ENCODE measurements around the gene ZBTB46.

Gene ZBTB46

DNA sequence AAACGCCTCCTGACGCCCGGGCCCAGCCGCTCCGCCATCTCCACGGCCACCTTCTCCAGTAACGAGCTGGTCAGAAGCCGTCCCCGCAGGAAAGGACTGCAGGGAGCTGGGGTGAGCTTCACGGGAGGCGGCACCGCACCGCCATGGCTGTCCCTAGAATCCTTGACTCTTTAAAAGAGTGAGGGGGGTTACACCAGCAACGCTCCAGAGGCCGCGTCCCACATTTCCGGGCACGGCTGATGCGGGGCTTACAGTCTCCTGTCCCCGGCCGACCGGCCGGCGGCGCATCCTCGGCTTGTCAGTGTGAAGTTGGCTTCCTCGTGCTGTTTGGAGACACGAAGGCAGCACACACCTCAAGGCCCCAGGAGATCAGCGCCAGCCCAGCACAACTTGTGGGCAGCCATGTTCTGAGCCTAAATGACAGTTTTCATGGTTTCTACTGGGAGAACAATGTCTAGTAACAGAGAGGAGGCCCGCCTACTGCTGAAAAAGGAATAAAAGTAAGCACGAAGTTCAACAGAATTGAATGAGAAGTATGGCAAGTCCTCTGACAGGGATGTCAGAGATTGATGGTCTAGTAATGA, 61.1 kb downstream of the ZBTB46 start:
- Histone ChIP-seq H3K27me3 (ENCODE audit: control insufficient read depth in 5 of 5, insufficient read depth in 4 of 5, low read length in 5 of 5) (peaks cover 0 to 5% (median 0%) of the 10 kb centered on the region in 5 donors), H3K9me3 (ENCODE audit: control insufficient read depth in 5 of 5, low read length in 5 of 5) (no peaks in the 10 kb centered on the region), H3K27ac (ENCODE audit: low read depth, low read length) (no peak overlapping the region), H3K36me3 (ENCODE audit: control insufficient read depth in 5 of 5, insufficient read depth in 5 of 5, low read length in 5 of 5) (peaks cover 0 to 42% (median 24%) of the 10 kb centered on the region in 5 donors), H3K9ac (ENCODE audit: low read length in 5 of 5) (no peak overlapping the region), H3K4me1 (ENCODE audit: control insufficient read depth in 5 of 5, insufficient read depth in 5 of 5, low read length in 5 of 5) (peaks cover 2 to 24% (median 17%) of the 10 kb centered on the region in 5 donors), H3K4me3 (ENCODE audit: low read depth in 1 of 5, low read length in 5 of 5) (no peak overlapping the region)

DNA sequence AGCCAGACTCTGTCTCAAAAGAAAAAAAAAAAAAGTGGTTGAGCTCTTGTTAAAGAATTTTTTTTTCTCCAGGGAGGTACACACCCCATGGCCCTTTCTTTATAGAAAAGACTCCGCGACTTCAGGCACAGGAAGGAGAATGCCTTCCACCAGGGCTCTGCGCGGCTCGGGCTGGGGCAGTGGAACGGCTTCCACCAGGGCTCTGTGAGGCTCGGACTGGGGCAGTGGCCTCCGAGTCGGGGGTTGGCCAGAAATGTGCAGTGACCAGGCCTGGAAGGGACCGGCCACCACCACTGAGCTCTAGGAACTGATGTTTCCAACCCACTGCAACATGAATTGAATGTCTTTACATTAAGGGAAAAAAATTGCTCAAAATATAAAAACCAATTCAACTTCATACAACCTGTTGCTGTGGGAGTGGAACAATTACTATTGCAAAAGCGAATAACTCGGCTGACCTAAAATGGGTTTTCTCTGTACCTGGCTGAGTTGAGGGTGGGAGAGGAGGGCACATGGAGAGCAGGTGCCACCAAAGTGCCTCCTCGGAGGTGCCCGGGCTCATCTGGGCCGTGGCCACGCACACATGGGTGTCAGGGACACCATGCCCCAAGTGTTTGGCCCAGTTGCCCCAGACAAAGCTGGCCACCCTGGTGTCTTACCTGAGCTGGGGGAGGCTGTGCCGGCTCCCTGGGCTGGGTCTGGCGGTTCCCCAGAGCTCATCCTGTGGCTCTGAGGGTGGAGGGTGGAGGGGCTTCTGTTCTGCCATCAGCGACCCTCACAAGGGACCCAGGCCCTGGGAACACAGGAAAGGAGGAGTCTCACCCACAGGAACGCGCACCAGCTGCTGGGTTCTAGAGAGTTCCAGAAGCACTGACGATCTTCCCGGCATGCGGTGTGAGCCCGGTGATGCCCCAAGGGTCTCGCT, 62.2 kb downstream of the ZBTB46 start:
- H3K9ac ChIP-seq (ENCODE audit: low read length in 5 of 5), result no peak overlapping the region
- no peak overlapping the region for H3K27ac ChIP-seq (ENCODE audit: low read depth, low read length)
- H3K4me3 ChIP-seq (ENCODE audit: low read depth in 1 of 5, low read length in 5 of 5), result no peak overlapping the region
- peaks cover 0 to 42% (median 26%) of the 10 kb centered on the region in 5 donors for H3K36me3 ChIP-seq (ENCODE audit: control insufficient read depth in 5 of 5, insufficient read depth in 5 of 5, low read length in 5 of 5)
- peaks cover 0 to 18% (median 10%) of the 10 kb centered on the region in 5 donors for H3K4me1 ChIP-seq (ENCODE audit: control insufficient read depth in 5 of 5, insufficient read depth in 5 of 5, low read length in 5 of 5)
- peaks cover 0 to 5% (median 0%) of the 10 kb centered on the region in 5 donors for H3K27me3 ChIP-seq (ENCODE audit: control insufficient read depth in 5 of 5, insufficient read depth in 4 of 5, low read length in 5 of 5)
- no peaks in the 10 kb centered on the region for H3K9me3 ChIP-seq (ENCODE audit: control insufficient read depth in 5 of 5, low read length in 5 of 5)

DNA sequence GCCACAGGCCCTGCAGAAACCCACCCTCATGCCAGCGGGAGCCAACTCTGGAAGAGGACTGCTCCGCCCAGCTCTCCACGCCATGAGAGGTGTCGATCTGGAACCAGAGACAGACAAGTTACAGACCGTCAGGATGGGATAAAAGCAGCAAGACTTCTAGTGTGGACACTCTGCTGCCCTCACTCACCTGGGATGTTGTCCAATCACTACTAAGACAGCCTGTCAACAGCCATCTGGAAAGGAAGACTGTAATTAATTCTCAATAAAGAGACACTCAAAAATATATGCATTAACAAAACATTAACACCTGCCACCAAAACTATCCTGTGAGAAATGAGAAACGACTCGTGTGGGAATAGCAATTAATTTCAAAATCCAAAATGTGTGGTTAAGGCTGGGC, 63.2 kb downstream of the ZBTB46 start:
- Histone ChIP-seq H3K27me3 (ENCODE audit: control insufficient read depth in 5 of 5, insufficient read depth in 4 of 5, low read length in 5 of 5) (no peaks in the 10 kb centered on the region), H3K9me3 (ENCODE audit: control insufficient read depth in 5 of 5, low read length in 5 of 5) (no peaks in the 10 kb centered on the region), H3K27ac (ENCODE audit: low read depth, low read length) (no peak overlapping the region), H3K4me1 (ENCODE audit: control insufficient read depth in 5 of 5, insufficient read depth in 5 of 5, low read length in 5 of 5) (peaks cover 0 to 9% (median 4%) of the 10 kb centered on the region in 5 donors), H3K9ac (ENCODE audit: low read length in 5 of 5) (no peak overlapping the region), H3K36me3 (ENCODE audit: control insufficient read depth in 5 of 5, insufficient read depth in 5 of 5, low read length in 5 of 5) (peaks cover 0 to 42% (median 33%) of the 10 kb centered on the region in 5 donors), H3K4me3 (ENCODE audit: low read depth in 1 of 5, low read length in 5 of 5) (no peak overlapping the region)

DNA sequence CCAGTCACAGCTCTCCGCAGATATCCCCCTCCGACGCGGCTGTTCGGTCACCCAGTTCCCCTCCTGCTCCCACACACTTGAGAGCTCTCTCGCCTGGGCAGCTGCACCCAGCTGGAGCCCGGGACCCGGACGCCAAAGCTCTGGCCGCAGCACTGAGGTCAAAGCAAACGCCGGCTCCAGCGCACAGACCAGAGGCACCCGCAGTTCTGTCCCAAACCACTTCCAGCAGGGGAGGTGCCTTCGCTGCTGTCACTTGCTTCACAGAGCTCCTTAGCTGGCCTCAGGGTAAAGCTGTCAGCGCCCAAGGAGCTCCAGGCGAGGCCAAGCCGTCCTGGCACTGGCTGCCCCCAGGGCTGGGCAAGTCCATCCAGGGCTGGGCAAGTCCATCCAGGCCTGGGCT, 63.6 kb downstream of the ZBTB46 start:
- Histone ChIP-seq H3K27me3 (ENCODE audit: control insufficient read depth in 5 of 5, insufficient read depth in 4 of 5, low read length in 5 of 5) (no peaks in the 10 kb centered on the region), H3K36me3 (ENCODE audit: control insufficient read depth in 5 of 5, insufficient read depth in 5 of 5, low read length in 5 of 5) (peaks cover 0 to 42% (median 35%) of the 10 kb centered on the region in 5 donors), H3K27ac (ENCODE audit: low read depth, low read length) (no peak overlapping the region), H3K9me3 (ENCODE audit: control insufficient read depth in 5 of 5, low read length in 5 of 5) (no peaks in the 10 kb centered on the region), H3K4me3 (ENCODE audit: low read depth in 1 of 5, low read length in 5 of 5) (no peak overlapping the region), H3K9ac (ENCODE audit: low read length in 5 of 5) (no peak overlapping the region), H3K4me1 (ENCODE audit: control insufficient read depth in 5 of 5, insufficient read depth in 5 of 5, low read length in 5 of 5) (peaks cover 0 to 5% (median 0%) of the 10 kb centered on the region in 5 donors)

DNA sequence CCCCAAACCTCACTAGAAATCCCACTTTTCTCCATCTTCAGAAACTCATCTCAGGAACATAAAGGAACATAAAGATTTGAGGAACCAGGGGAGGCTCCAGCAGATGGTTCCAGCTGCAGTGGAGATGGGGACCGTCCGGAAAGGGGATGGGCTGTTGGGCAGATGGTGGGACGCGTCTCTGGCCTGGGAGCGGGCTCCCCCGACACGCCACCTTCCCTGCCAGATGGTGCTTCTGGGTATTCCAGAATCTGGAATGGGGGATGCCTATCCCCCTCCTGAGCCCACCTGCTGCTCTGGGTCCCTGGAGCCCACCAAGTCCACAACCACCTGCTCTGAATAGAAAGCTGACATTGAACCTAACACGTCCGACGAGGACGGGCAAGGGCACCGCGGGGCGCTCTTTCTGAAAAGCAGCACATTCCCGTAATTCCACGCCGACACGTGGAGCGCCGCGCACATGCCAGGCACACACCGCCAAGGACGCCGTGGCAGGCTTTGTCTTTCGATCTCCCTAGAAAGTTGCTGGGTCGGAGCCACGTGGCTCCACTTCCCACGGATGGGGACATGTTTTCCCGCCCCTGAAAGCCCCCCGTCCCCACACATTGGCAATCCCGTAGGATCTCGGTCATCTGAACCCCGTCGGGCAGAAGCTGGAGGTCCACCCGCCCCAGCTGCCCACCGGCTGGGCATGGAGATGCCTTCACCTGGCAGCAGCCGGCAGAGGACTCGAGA, 64.2 kb downstream of the ZBTB46 start:
- no peak overlapping the region for H3K9ac ChIP-seq (ENCODE audit: low read length in 5 of 5)
- peaks cover 0 to 42% (median 35%) of the 10 kb centered on the region in 5 donors for H3K36me3 ChIP-seq (ENCODE audit: control insufficient read depth in 5 of 5, insufficient read depth in 5 of 5, low read length in 5 of 5)
- H3K4me1 ChIP-seq (ENCODE audit: control insufficient read depth in 5 of 5, insufficient read depth in 5 of 5, low read length in 5 of 5), result peaks cover 0 to 5% (median 0%) of the 10 kb centered on the region in 5 donors
- no peak overlapping the region for H3K4me3 ChIP-seq (ENCODE audit: low read depth in 1 of 5, low read length in 5 of 5)
- H3K27me3 ChIP-seq (ENCODE audit: control insufficient read depth in 5 of 5, insufficient read depth in 4 of 5, low read length in 5 of 5), result no peaks in the 10 kb centered on the region
- no peaks in the 10 kb centered on the region for H3K9me3 ChIP-seq (ENCODE audit: control insufficient read depth in 5 of 5, low read length in 5 of 5)
- no peak overlapping the region for H3K27ac ChIP-seq (ENCODE audit: low read depth, low read length)

DNA sequence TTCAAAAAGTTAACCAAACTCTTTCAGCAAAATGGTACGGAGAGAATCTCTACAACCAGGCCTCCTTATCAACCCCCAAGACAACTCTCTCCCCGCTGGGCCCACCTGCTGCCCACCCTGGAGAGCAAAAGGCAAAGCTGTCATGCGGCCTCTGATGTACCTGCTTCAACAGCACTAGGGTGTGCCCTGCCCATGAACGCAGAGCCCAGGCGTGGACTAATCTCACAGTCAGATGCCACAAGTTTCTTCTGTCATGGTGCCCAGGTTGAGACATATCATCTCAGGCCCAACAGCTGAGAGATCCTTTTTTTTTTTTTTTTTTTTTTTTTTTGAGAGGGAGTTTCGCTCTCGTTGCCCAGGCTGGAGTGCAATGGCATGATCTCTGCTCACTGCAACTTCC, 65.2 kb downstream of the ZBTB46 start:
- Histone ChIP-seq H3K4me1 (ENCODE audit: control insufficient read depth in 5 of 5, insufficient read depth in 5 of 5, low read length in 5 of 5) (peaks cover 0 to 5% (median 0%) of the 10 kb centered on the region in 5 donors), H3K4me3 (ENCODE audit: low read depth in 1 of 5, low read length in 5 of 5) (no peak overlapping the region), H3K27ac (ENCODE audit: low read depth, low read length) (no peak overlapping the region), H3K9me3 (ENCODE audit: control insufficient read depth in 5 of 5, low read length in 5 of 5) (no peaks in the 10 kb centered on the region), H3K27me3 (ENCODE audit: control insufficient read depth in 5 of 5, insufficient read depth in 4 of 5, low read length in 5 of 5) (no peaks in the 10 kb centered on the region), H3K9ac (ENCODE audit: low read length in 5 of 5) (no peak overlapping the region), H3K36me3 (ENCODE audit: control insufficient read depth in 5 of 5, insufficient read depth in 5 of 5, low read length in 5 of 5) (peaks cover 0 to 40% (median 33%) of the 10 kb centered on the region in 5 donors)

DNA sequence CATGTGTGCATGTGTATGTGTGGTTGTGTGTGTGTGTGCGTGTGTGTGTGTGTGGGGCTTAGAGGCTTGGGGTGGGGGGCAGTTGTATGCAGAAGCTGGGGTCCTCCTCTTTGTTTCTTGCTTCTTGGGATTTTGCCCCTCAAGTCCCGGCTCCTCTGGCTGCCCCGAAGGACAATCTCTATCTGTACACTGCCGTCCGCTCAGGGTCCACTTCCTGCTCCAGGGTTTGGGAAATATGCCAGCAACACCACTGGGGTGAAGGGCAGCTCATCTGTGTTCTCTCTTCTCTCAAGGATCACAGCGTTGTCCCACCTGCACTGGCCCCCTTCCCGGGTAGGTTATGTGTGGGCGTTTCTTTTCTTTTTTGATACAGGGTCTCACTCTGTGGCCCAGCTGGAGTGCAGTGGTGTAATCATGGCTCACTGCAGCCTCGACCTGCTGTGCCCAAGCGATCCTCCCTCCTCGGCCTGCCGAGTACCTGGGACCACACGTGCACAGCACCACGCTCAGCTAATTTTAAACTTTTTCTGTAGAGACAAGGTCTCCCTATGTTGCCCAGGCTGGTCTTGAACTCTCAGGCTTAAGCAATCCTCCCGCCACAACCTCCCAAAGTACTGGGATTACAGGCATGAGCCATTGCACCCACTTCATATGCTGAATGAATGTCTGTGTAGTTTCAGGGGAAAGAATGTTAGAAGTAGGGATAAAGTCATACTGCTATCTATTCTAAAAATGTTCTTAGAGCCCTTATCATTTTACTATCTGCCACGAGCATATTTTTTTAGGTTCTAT, 65.8 kb downstream of the ZBTB46 start:
- no peaks in the 10 kb centered on the region for H3K27me3 ChIP-seq (ENCODE audit: control insufficient read depth in 5 of 5, insufficient read depth in 4 of 5, low read length in 5 of 5)
- no peaks in the 10 kb centered on the region for H3K9me3 ChIP-seq (ENCODE audit: control insufficient read depth in 5 of 5, low read length in 5 of 5)
- H3K4me1 ChIP-seq (ENCODE audit: control insufficient read depth in 5 of 5, insufficient read depth in 5 of 5, low read length in 5 of 5), result peaks cover 0 to 5% (median 0%) of the 10 kb centered on the region in 5 donors
- H3K36me3 ChIP-seq (ENCODE audit: control insufficient read depth in 5 of 5, insufficient read depth in 5 of 5, low read length in 5 of 5), result peaks cover 0 to 36% (median 28%) of the 10 kb centered on the region in 5 donors
- H3K27ac ChIP-seq (ENCODE audit: low read depth, low read length), result no peak overlapping the region
- no peak overlapping the region for H3K9ac ChIP-seq (ENCODE audit: low read length in 5 of 5)
- H3K4me3 ChIP-seq (ENCODE audit: low read depth in 1 of 5, low read length in 5 of 5), result no peak overlapping the region

DNA sequence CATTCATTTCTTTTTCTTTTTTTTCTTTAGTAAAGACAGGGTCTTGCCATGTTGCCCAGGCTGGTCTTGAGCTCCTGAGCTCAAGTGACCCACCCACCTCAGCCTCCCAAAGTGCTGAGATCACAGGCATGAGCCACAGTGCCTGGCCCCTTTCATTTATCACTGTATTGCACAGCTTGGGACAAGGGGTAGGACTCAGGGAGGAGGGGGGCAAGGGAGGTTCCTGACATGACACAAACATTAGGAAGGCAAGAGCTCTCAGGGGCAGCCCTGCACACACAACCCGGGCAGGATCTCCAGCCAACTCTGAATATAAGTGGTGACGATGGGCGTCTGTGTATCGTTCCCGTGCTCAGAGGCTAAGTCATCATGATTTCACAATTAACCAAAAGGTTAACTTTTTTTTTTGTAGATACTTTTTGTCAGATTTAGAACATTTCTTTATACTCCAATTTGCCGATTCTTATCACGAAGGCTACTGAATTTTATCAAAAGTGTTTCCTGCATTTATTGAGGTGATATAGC, 71.6 kb downstream of the ZBTB46 start:
- H3K36me3 ChIP-seq (ENCODE audit: control insufficient read depth in 5 of 5, insufficient read depth in 5 of 5, low read length in 5 of 5), result peaks cover 0 to 13% (median 3%) of the 10 kb centered on the region in 5 donors
- H3K27ac ChIP-seq (ENCODE audit: low read depth, low read length), result no peak overlapping the region
- H3K9ac ChIP-seq (ENCODE audit: low read length in 5 of 5), result no peak overlapping the region

GRCh38 chr20:63758152-63758551, 72.9 kb downstream of the ZBTB46 start:
- peaks cover 0 to 4% (median 0%) of the 10 kb centered on the region in 5 donors for H3K4me1 ChIP-seq (ENCODE audit: control insufficient read depth in 5 of 5, insufficient read depth in 5 of 5, low read length in 5 of 5)

More for the DNA sequence above, 71.6 kb downstream of the ZBTB46 start:
- Histone ChIP-seq H3K9me3 (ENCODE audit: control insufficient read depth in 5 of 5, low read length in 5 of 5) (no peaks in the 10 kb centered on the region), H3K27me3 (ENCODE audit: control insufficient read depth in 5 of 5, insufficient read depth in 4 of 5, low read length in 5 of 5) (no peaks in the 10 kb centered on the region), H3K4me3 (ENCODE audit: low read depth in 1 of 5, low read length in 5 of 5) (no peak overlapping the region), H3K4me1 (ENCODE audit: control insufficient read depth in 5 of 5, insufficient read depth in 5 of 5, low read length in 5 of 5) (no peaks in the 10 kb centered on the region)

More at GRCh38 chr20:63758152-63758551, 72.9 kb downstream of the ZBTB46 start:
- Histone ChIP-seq H3K36me3 (ENCODE audit: control insufficient read depth in 5 of 5, insufficient read depth in 5 of 5, low read length in 5 of 5) (peaks cover 0 to 9% (median 3%) of the 10 kb centered on the region in 5 donors), H3K27me3 (ENCODE audit: control insufficient read depth in 5 of 5, insufficient read depth in 4 of 5, low read length in 5 of 5) (no peaks in the 10 kb centered on the region), H3K9me3 (ENCODE audit: control insufficient read depth in 5 of 5, low read length in 5 of 5) (no peaks in the 10 kb centered on the region), H3K27ac (ENCODE audit: low read depth, low read length) (no peak overlapping the region), H3K4me3 (ENCODE audit: low read depth in 1 of 5, low read length in 5 of 5) (no peak overlapping the region), H3K9ac (ENCODE audit: low read length in 5 of 5) (no peak overlapping the region)

All from subcutaneous abdominal adipose tissue (tissue), 5 donors.